ENCODE measurements around the gene TRIML1.

The TRIML1 gene

GRCh38 chr4:188110741-188111471 lies 28.3 kb upstream of the TRIML1 start:
- in situ Hi-C loops (cut with MboI; ENCODE audit: low pct_unique_long_range_greater_than_20kb, low sequenced_read_pairs, unreplicated experiment): no loop called here
- DNase-seq (ENCODE audit: low spot score): no peak
- TF ChIP-seq, protein P1, sequence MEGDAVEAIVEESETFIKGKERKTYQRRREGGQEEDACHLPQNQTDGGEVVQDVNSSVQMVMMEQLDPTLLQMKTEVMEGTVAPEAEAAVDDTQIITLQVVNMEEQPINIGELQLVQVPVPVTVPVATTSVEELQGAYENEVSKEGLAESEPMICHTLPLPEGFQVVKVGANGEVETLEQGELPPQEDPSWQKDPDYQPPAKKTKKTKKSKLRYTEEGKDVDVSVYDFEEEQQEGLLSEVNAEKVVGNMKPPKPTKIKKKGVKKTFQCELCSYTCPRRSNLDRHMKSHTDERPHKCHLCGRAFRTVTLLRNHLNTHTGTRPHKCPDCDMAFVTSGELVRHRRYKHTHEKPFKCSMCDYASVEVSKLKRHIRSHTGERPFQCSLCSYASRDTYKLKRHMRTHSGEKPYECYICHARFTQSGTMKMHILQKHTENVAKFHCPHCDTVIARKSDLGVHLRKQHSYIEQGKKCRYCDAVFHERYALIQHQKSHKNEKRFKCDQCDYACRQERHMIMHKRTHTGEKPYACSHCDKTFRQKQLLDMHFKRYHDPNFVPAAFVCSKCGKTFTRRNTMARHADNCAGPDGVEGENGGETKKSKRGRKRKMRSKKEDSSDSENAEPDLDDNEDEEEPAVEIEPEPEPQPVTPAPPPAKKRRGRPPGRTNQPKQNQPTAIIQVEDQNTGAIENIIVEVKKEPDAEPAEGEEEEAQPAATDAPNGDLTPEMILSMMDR (IDR thresholded peaks at IDR 0.05; ENCODE audit: extremely low read depth, insufficient read depth, missing control alignments): no peak

DNA sequence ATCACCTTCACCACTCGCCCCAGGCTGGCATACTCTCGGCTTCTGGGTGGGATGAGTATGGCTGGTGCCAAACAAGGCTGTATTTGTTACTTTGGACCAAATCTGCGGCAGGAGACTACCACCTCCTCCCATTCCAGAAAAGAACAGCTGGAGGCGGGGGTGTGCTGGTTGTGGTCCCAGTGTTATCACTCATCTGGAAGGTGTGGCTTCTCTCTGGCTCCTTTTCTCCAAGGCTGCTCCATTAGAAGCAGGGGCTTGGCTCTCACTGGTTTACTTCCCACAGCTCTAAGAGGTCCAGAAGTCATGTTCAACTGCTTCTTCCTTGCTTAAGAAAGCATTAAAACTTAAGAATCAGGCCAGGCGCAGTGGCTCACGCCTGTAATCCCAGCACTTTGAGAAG lies 27.3 kb upstream of the TRIML1 start:
- no peak for DNase-seq (ENCODE audit: low spot score)
- TF ChIP-seq, protein P1 (IDR thresholded peaks at IDR 0.05; ENCODE audit: extremely low read depth, insufficient read depth, missing control alignments): no peak
- in situ Hi-C loops (cut with MboI; ENCODE audit: low pct_unique_long_range_greater_than_20kb, low sequenced_read_pairs, unreplicated experiment): no loop called here

DNA sequence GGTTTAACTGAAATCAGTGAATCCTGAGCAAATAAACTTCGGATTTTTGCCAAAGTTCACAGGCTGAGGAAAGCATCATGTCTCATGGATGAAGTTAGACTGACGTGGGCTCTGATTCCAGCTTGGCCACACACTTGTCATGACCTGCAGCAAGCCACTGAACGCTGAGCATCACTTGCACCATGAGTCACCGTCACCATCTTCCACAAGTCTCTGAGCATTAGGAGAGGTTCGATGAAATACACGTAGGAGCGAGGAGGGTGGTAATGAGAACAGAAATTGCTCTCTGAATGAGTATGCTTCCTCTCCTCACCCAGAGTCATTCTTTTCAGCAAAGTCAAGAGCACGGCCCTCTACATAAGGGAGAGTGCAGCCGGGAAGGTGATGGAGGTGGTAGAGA lies 26.1 kb upstream of the TRIML1 start:
- DNase-seq (ENCODE audit: low spot score): no peak
- in situ Hi-C loops (cut with MboI; ENCODE audit: low pct_unique_long_range_greater_than_20kb, low sequenced_read_pairs, unreplicated experiment): no loop called here
- TF ChIP-seq, protein P1 (IDR thresholded peaks at IDR 0.05; ENCODE audit: extremely low read depth, insufficient read depth, missing control alignments): no peak

GRCh38 chr4:188117631-188118324 lies 21.5 kb upstream of the TRIML1 start:
- in situ Hi-C loops (cut with MboI; ENCODE audit: low pct_unique_long_range_greater_than_20kb, low sequenced_read_pairs, unreplicated experiment): no loop called here
- no peak for DNase-seq (ENCODE audit: low spot score)
- TF ChIP-seq, protein P1 (IDR thresholded peaks at IDR 0.05; ENCODE audit: extremely low read depth, insufficient read depth, missing control alignments): no peak

- TF ChIP-seq, protein P1 (IDR thresholded peaks at IDR 0.05; ENCODE audit: extremely low read depth, insufficient read depth, missing control alignments): no peak
- in situ Hi-C loops (cut with MboI; ENCODE audit: low pct_unique_long_range_greater_than_20kb, low sequenced_read_pairs, unreplicated experiment): no loop called here
- DNase-seq (ENCODE audit: low spot score): no peak
Observed at GRCh38 chr4:188121530-188121929, 17.7 kb upstream of the TRIML1 start.

DNA sequence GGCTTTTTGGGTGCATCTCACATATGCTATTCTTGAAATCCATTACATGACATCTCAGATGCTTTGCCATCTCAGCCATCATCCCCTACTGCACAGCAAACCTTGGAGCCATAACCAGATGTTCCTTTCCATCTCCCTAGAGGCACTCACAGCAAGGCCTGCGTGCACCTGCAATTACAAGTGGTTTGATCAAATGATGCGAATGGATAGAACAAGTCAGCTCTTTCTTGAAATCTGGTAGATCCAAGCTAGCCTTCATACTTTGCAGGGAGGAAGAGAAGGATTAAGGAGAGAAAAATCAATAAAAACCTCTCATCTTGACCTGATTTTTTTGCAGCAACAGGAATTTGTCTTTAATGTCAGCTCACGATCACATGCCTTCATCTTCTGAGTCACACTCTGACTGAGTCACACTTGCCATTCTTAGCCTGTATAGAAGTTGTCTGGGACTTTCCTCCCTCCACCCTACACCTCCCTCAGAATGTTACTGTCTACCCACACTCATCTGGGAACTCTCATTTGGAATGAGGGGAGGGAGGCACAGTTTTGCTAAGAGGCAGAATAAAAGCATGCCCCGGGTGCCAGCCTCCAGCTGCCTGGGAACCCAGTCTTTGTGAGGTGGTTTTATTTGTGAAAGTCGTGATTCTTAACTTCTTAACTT lies 11.9 kb upstream of the TRIML1 start:
- in situ Hi-C loops (cut with MboI; ENCODE audit: low pct_unique_long_range_greater_than_20kb, low sequenced_read_pairs, unreplicated experiment): no loop called here
- no peak for DNase-seq (ENCODE audit: low spot score)
- TF ChIP-seq, protein P1 (IDR thresholded peaks at IDR 0.05; ENCODE audit: extremely low read depth, insufficient read depth, missing control alignments): no peak

All from GM13977 (cell line).